Natural killer cell (primary cell): ENCODE data around the gene SPRED2. TPM values are rescaled to one million over a fixed set of nuclear protein-coding genes. Genes with fewer than 3 reads are reported as not detected.
A peak's percentile ranks its signal among the peaks of the same experiment; 100 is the strongest.

ENCODE experiments used
- ATAC-seq, 3 donors: fragments of 150-1000 bp in 2 of 3; fragments of 200-7000 bp in 1 of 3; cut with Tn5 transposase; 1 replicate in 1 of 3; 2 replicates in 2 of 3; pipeline ENCODE4 v1.10.0; 2021; ENCODE audit warnings: mild to moderate bottlenecking in 2 of 3, moderate library complexity in 2 of 3
- DNase-seq, 2 donors: peaks; one replicate each; pipeline versions ENCODE4 v3.0.0 to v3.0.0-alpha.2; 2013 to 2021; ENCODE audit warnings: mixed read lengths in 1 of 2
- H3K27ac ChIP-seq: one replicate; pipeline ENCODE4 v1.5.1; 2013; ENCODE audit warnings: mild to moderate bottlenecking, low read length
- H3K27me3 ChIP-seq: one replicate; pipeline ENCODE4 v1.6.1; 2013; ENCODE audit warnings: low read length; ENCODE audit not compliant: control insufficient read depth, insufficient read depth
- H3K36me3 ChIP-seq: one replicate; pipeline ENCODE4 v1.6.1; 2013; ENCODE audit warnings: low read length; ENCODE audit not compliant: control insufficient read depth, insufficient read depth
- H3K4me1 ChIP-seq: one replicate; pipeline ENCODE4 v1.6.1; 2013; ENCODE audit warnings: low read length; ENCODE audit not compliant: control insufficient read depth, insufficient read depth
- H3K4me3 ChIP-seq: one replicate; pipeline ENCODE4 v1.5.1; 2013; ENCODE audit warnings: low read length
- H3K9me3 ChIP-seq: one replicate; pipeline ENCODE4 v1.6.1; 2013; ENCODE audit warnings: low read length; ENCODE audit not compliant: control insufficient read depth, insufficient read depth
- H3K27ac Mint-ChIP-seq, 2 donors: one replicate each; pipeline ENCODE4 v1.8.0; 2022; ENCODE audit warnings: mild to moderate bottlenecking in 2 of 2, mixed read lengths in 2 of 2, moderate library complexity in 1 of 2
- H3K27me3 Mint-ChIP-seq, 2 donors: one replicate each; pipeline ENCODE4 v1.8.0; 2022; ENCODE audit warnings: low read depth in 2 of 2, mixed read lengths in 2 of 2
- H3K36me3 Mint-ChIP-seq: one replicate; pipeline ENCODE4 v1.8.0; 2022; ENCODE audit warnings: mixed read lengths
- H3K4me1 Mint-ChIP-seq, 2 donors: one replicate each; pipeline ENCODE4 v1.8.0; 2022; ENCODE audit warnings: mixed read lengths in 2 of 2
- H3K4me3 Mint-ChIP-seq: one replicate; pipeline ENCODE4 v1.8.0; 2022; ENCODE audit warnings: mild to moderate bottlenecking, moderate library complexity, mixed read lengths
- H3K9me3 Mint-ChIP-seq, 2 donors: one replicate each; pipeline ENCODE4 v1.8.0; 2022; ENCODE audit warnings: mixed read lengths in 2 of 2
- CTCF ChIP-seq: fragments of 200-600 bp; IDR thresholded peaks from one replicate; pipeline ENCODE4 v1.8.0; 2022; ENCODE audit warnings: antibody characterized with exemption
- WGBS: methylation state at CpG from one replicate; pipeline ENCODE4 v1.1.7; 2013; ENCODE audit warnings: missing lambda C conversion rate; ENCODE audit not compliant: insufficient coverage; 5-methylcytosine and 5-hydroxymethylcytosine counted together
- intact Hi-C: fragments of 100-400 bp; cut with micrococcal nuclease; formaldehyde crosslinking; loops from one replicate; pipeline ENCODE4 v1.14.2; 2022
- total RNA-seq, 4 donors: library from RNA; stranded (reverse); fragments of 120-200 nt in 1 of 4; gene quantifications; one replicate each; pipeline versions ENCODE4 v1.2.3 to v1.2.4, GENCODE V29; 2013 to 2022

Gene SPRED2
- total RNA-seq, 3 donors from 2014 or later (not counting 1 experiment from before 2014, with no cell fraction given): 3.8 to 8.6 (median 8.3) TPM

- Histone ChIP-seq H3K36me3 (no peaks in the 10 kb centered on the region), H3K4me1 (no peaks in the 10 kb centered on the region), H3K27ac (no peak overlapping the region), H3K27me3 (no peaks in the 10 kb centered on the region), H3K9me3 (no peaks in the 10 kb centered on the region), H3K4me3 (no peak overlapping the region)
- no peaks in the 10 kb centered on the region for H3K9me3 Mint-ChIP-seq
- no peaks in the 10 kb centered on the region for H3K36me3 Mint-ChIP-seq
- no peak for TF ChIP-seq CTCF
- H3K27ac Mint-ChIP-seq: no peak overlapping the region
- peaks cover under 1 to 3% of the 10 kb centered on the region in 2 donors for H3K27me3 Mint-ChIP-seq
- intact Hi-C loops: no loop called here
- 94% methylated on average over 8 of the region's 8 CpGs for WGBS
- no peak overlapping the region for H3K4me3 Mint-ChIP-seq
- no peak for DNase-seq
- peaks cover 22 to 31% of the 10 kb centered on the region in 2 donors for H3K4me1 Mint-ChIP-seq
- ATAC-seq: no peak
These were observed 29.4 kb downstream of the SPRED2 start for GRCh38 chr2:65402780-65403528.

DNA sequence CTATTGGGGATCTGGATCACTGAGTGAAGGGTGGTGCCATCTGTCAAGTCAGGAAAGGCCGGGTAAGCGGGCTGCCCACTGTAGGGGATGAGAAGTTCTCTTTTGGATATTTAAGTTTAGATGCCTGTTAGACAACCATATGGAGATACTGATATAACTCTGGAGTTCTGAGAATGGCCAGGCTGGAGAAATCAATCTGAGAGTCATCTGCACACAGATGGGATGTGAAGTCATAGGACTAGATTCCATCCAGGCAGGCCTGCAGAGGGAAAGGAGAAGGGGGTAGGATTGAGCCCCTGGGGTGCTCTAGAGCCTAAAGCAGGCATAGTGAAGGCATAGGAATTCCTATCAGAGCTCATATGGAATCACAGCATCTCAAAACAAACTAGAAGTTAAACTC is 30.1 kb downstream of the SPRED2 start:
- peaks cover 22 to 32% of the 10 kb centered on the region in 2 donors for H3K4me1 Mint-ChIP-seq
- H3K27ac Mint-ChIP-seq: no peak overlapping the region
- intact Hi-C loops: no loop called here
- ATAC-seq: no peak
- no peaks in the 10 kb centered on the region for H3K9me3 ChIP-seq
- no peaks in the 10 kb centered on the region for H3K36me3 Mint-ChIP-seq
- 92% methylated on average over 2 of the region's 2 CpGs for WGBS
- no peaks in the 10 kb centered on the region for H3K36me3 ChIP-seq
- H3K4me1 ChIP-seq: peaks cover 1% of the 10 kb centered on the region
- H3K9me3 Mint-ChIP-seq: no peaks in the 10 kb centered on the region
- H3K27me3 Mint-ChIP-seq: no peaks in the 10 kb centered on the region
- TF ChIP-seq CTCF: no peak
- no peaks in the 10 kb centered on the region for H3K27me3 ChIP-seq
- DNase-seq: no peak
- H3K4me3 ChIP-seq: no peak overlapping the region
- no peak overlapping the region for H3K27ac ChIP-seq
- no peak overlapping the region for H3K4me3 Mint-ChIP-seq

DNA sequence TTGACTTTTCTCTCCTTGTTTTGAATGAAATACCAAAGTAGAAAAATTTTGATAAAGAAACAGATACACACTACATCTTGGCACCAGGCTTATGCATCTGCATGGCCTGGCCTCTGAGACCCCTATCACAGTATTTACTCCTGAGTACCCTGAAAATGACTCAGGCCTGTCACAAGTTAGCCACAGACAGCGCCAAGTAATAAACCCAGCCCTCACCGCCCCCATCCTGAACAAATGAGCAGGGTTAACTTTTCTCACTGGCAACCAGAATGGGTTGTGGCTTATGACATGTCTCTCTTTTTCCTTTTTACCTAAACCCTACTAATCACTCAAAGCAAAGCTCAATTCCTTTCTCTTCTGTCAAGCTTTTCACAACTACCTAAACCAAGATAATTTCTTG is 35.3 kb downstream of the SPRED2 start:
- 25% methylated on average over 2 of the region's 2 CpGs for WGBS
- DNase-seq (no peak), ATAC-seq (peak; percentile 52 to 85 (median 64))
- Mint-ChIP-seq H3K9me3 (no peaks in the 10 kb centered on the region), H3K4me1 (peaks cover 33 to 42% of the 10 kb centered on the region in 2 donors), H3K27ac (peak overlapping the region; percentile 19 to 83), H3K36me3 (no peaks in the 10 kb centered on the region), H3K27me3 (peaks cover 0 to 11% of the 10 kb centered on the region in 2 donors), H3K4me3 (peak overlapping the region; percentile 59)
- intact Hi-C loops: no loop called here
- Histone ChIP-seq H3K36me3 (no peaks in the 10 kb centered on the region), H3K4me1 (peaks cover 5% of the 10 kb centered on the region), H3K9me3 (no peaks in the 10 kb centered on the region), H3K4me3 (no peak overlapping the region), H3K27me3 (no peaks in the 10 kb centered on the region), H3K27ac (no peak overlapping the region)
- TF ChIP-seq CTCF: no peak
